Measurements from ENCODE around the gene AQP3. TPM values are rescaled to one million over a fixed set of nuclear protein-coding genes. Genes with fewer than 3 reads are reported as not detected.
"Not testable (repeated sequence)": the region's sequence is repeated elsewhere in the genome, so short reads cannot be mapped to it uniquely, and the experiment has no call there.

AQP3 gene
- total and polyA plus RNA-seq, 2 of the 13 experiments (the other 11 are each of a cell fraction or from before 2014, with no cell fraction given): 1.4 to 5.5 TPM

DNA sequence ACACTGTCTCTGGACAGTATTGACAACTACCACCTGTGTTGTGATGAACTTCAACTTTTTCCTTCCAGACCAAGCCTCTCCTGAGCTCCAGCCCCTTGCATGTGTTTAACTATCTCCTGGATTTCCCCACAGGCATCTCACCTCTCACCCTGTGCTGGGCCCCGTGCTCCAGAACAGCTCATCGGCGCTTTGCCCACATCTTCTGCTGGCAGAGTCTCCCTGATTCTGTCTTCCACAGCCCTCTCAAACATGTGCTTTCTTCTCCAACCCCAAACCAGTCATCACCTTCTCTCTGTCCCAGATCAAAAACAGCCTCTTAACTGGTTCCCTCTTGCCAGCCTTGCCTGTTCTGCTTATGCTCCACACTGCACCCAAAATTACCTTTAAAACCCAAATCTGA, 53.4 kb downstream of the AQP3 start:
- CTCF ChIA-PET (ENCODE audit: low intra/inter-chr PET ratio, low total read pairs): not testable (repeated sequence)
- intact Hi-C loops (cut with micrococcal nuclease; ENCODE audit: unreplicated experiment): loop anchor here (2.0 kb wide), 1 partner anchor 13 kb away; no protein-coding TSS in a partner anchor

More for the DNA sequence above, 53.4 kb downstream of the AQP3 start:
- TF ChIP-seq, protein P1, sequence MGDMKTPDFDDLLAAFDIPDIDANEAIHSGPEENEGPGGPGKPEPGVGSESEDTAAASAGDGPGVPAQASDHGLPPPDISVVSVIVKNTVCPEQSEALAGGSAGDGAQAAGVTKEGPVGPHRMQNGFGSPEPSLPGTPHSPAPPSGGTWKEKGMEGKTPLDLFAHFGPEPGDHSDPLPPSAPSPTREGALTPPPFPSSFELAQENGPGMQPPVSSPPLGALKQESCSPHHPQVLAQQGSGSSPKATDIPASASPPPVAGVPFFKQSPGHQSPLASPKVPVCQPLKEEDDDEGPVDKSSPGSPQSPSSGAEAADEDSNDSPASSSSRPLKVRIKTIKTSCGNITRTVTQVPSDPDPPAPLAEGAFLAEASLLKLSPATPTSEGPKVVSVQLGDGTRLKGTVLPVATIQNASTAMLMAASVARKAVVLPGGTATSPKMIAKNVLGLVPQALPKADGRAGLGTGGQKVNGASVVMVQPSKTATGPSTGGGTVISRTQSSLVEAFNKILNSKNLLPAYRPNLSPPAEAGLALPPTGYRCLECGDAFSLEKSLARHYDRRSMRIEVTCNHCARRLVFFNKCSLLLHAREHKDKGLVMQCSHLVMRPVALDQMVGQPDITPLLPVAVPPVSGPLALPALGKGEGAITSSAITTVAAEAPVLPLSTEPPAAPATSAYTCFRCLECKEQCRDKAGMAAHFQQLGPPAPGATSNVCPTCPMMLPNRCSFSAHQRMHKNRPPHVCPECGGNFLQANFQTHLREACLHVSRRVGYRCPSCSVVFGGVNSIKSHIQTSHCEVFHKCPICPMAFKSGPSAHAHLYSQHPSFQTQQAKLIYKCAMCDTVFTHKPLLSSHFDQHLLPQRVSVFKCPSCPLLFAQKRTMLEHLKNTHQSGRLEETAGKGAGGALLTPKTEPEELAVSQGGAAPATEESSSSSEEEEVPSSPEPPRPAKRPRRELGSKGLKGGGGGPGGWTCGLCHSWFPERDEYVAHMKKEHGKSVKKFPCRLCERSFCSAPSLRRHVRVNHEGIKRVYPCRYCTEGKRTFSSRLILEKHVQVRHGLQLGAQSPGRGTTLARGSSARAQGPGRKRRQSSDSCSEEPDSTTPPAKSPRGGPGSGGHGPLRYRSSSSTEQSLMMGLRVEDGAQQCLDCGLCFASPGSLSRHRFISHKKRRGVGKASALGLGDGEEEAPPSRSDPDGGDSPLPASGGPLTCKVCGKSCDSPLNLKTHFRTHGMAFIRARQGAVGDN (CRISPR knock-in tag; IDR thresholded peaks at IDR 0.05): peak; percentile 4; the same call in 1 of the 2 replicates
- ATAC-seq; H3K27ac ChIP-seq (ENCODE audit: extremely low read length, insufficient read depth, low read length); H4K20me1 ChIP-seq (ENCODE audit: insufficient read depth, low read length); DNase-seq (ENCODE audit: low spot score); H3K9me3 ChIP-seq (ENCODE audit: low read length); FAIRE-seq; in situ Hi-C loops (cut with HindIII; ENCODE audit: extremely low pct_ligation_motif_present, low pct_unique_long_range_greater_than_20kb); H3K27me3 ChIP-seq (ENCODE audit: control insufficient read depth in 1 of 2, insufficient read depth in 2 of 2, low read length in 2 of 2); H3K36me3 ChIP-seq (replicated peaks in 1 of 2; ENCODE audit: control insufficient read depth in 1 of 2, insufficient read depth in 2 of 2, low read length in 2 of 2); H2AFZ ChIP-seq (ENCODE audit: low read length); H3K79me2 ChIP-seq (ENCODE audit: insufficient read depth, low read length); TF ChIP-seq LCORL (IDR thresholded peaks at IDR 0.05): not testable (repeated sequence)
- TF ChIP-seq LCORL (CRISPR knock-in tag; IDR thresholded peaks at IDR 0.05) (peak; percentile 7; the same call in 1 of the 2 replicates), ZNF329 (CRISPR knock-in tag; IDR thresholded peaks at IDR 0.05; ENCODE audit: low read depth) (peak; percentile 69; the same call in 1 of the 2 replicates)
- 0% methylated on average over 3 of the region's 3 CpGs for WGBS (ENCODE audit: low lambda C conversion rate)
- POLR2A ChIA-PET: interaction anchor here (1.1 to 1.7 kb wide), 3 partner anchors 9 to 80 kb away, joined by 3 to 5 read pairs (median 3); partner anchors contain the start of genes AQP3 and NOL6
- H3K9ac ChIP-seq (ENCODE audit: insufficient read depth, low read depth, low read length): peak overlapping the region; percentile 36; the same call in 1 of the 2 replicates
- peaks cover 54% of the 10 kb centered on the region for H3K4me1 ChIP-seq (ENCODE audit: insufficient read depth, low read length)
- H3K4me3 ChIP-seq (replicated peaks in 1 of 3; ENCODE audit: insufficient read depth in 1 of 3, low read depth in 2 of 3, low read length in 3 of 3): peak overlapping the region in 2 of 3 experiments; percentile 12 to 65; a peak in 2 of 6 replicates
- peak overlapping the region; percentile 94 for H3K4me2 ChIP-seq (ENCODE audit: low read depth, low read length)
- TSS peak; percentile 64 for BruUV-seq (replicated peaks)

All from HepG2 (cell line).